Measurements from ENCODE around the gene PRDM16. TPM values are rescaled to one million over a fixed set of nuclear protein-coding genes. Genes with fewer than 3 reads are reported as not detected.

Gene PRDM16
- total RNA-seq, 4 donors from 2014 or later = 5.9 to 41.7 (median 11.2) TPM

- peak overlapping the region; percentile 53 to 94 (median 87) for H3K27ac ChIP-seq
- no peak overlapping the region for H3K4me3 ChIP-seq
- H3K9me3 ChIP-seq = no peaks in the 10 kb centered on the region
- H3K27me3 ChIP-seq = peaks cover 0 to 4% of the 10 kb centered on the region in 2 donors
- H3K36me3 ChIP-seq = no peaks in the 10 kb centered on the region
- TF ChIP-seq POLR2A (IDR thresholded peaks at IDR 0.05) (no peak), CTCF (IDR thresholded peaks at IDR 0.05) (peak in 1 of 5 experiments; percentile 15)
- DNase-seq (ENCODE audit: low spot score in 2 of 2) = no peak
- H3K4me1 ChIP-seq = peaks cover 0 to 99% (median 47%) of the 10 kb centered on the region in 4 donors
- WGBS, 2 donors = 57 to 72% methylated on average over 13 of the region's 13 CpGs
Observed at GRCh38 chr1:3130268-3130667, 61.3 kb downstream of the PRDM16 start.

- no peak for TF ChIP-seq CTCF (IDR thresholded peaks at IDR 0.05)
- TF ChIP-seq POLR2A (IDR thresholded peaks at IDR 0.05) = no peak
- TF ChIP-seq EP300 (IDR thresholded peaks at IDR 0.05) = no peak
- Histone ChIP-seq H3K4me3 (no peak overlapping the region), H3K36me3 (no peaks in the 10 kb centered on the region), H3K4me1 (peaks cover 0 to 97% (median 37%) of the 10 kb centered on the region in 4 donors), H3K9me3 (no peaks in the 10 kb centered on the region), H3K27me3 (peaks cover 0 to 7% of the 10 kb centered on the region in 2 donors), H3K27ac (peak overlapping the region in 3 of 4 donors; percentile 14 to 94 (median 90))
- DNase-seq (ENCODE audit: low spot score in 2 of 2) = no peak
- 65 to 66% methylated on average over 12 of the region's 12 CpGs for WGBS, 2 donors
Observed at GRCh38 chr1:3132660-3133059, 63.7 kb downstream of the PRDM16 start.

GRCh38 chr1:3133686-3134085, 64.7 kb downstream of the PRDM16 start:
- 29 to 32% methylated on average over 12 of the region's 12 CpGs for WGBS, 2 donors
- Histone ChIP-seq H3K27ac (peak overlapping the region; percentile 73 to 94 (median 82)), H3K36me3 (no peaks in the 10 kb centered on the region), H3K27me3 (peaks cover 0 to 7% of the 10 kb centered on the region in 2 donors), H3K4me1 (peaks cover 0 to 95% (median 36%) of the 10 kb centered on the region in 4 donors), H3K9me3 (no peaks in the 10 kb centered on the region), H3K4me3 (peak overlapping the region in 1 of 4 donors; percentile 25)
- no peak for DNase-seq (ENCODE audit: low spot score in 2 of 2)
- TF ChIP-seq EP300 (IDR thresholded peaks at IDR 0.05) (peak in 1 of 2 donors; percentile 6), CTCF (IDR thresholded peaks at IDR 0.05) (no peak)

- H3K4me3 ChIP-seq = peak overlapping the region in 2 of 4 donors; percentile 3 to 25
- no peak for TF ChIP-seq POLR2A (IDR thresholded peaks at IDR 0.05)
- TF ChIP-seq EP300 (IDR thresholded peaks at IDR 0.05) = no peak
- no peak for TF ChIP-seq CTCF (IDR thresholded peaks at IDR 0.05)
- 47 to 52% methylated on average over 32 to 36 of the region's 36 CpGs for WGBS, 2 donors
Observed at GRCh38 chr1:3134381-3135072, 65.5 kb downstream of the PRDM16 start.

GRCh38 chr1:3135073-3135702, 66.2 kb downstream of the PRDM16 start:
- Histone ChIP-seq H3K4me3 (peak overlapping the region in 2 of 4 donors; percentile 3 to 25), H3K4me1 (peaks cover 0 to 93% (median 24%) of the 10 kb centered on the region in 4 donors), H3K27ac (peak overlapping the region; percentile 73 to 94 (median 82)), H3K27me3 (peaks cover 0 to 7% of the 10 kb centered on the region in 2 donors), H3K9me3 (no peaks in the 10 kb centered on the region), H3K36me3 (no peaks in the 10 kb centered on the region)
- DNase-seq (ENCODE audit: low spot score in 2 of 2) = no peak
- 51 to 54% methylated on average over 25 to 26 of the region's 29 CpGs for WGBS, 2 donors
- TF ChIP-seq EP300 (IDR thresholded peaks at IDR 0.05) = no peak
- TF ChIP-seq POLR2A (IDR thresholded peaks at IDR 0.05) = no peak
- no peak for TF ChIP-seq CTCF (IDR thresholded peaks at IDR 0.05)

More at GRCh38 chr1:3134381-3135072, 65.5 kb downstream of the PRDM16 start:
- Histone ChIP-seq H3K27me3 (peaks cover 0 to 7% of the 10 kb centered on the region in 2 donors), H3K27ac (peak overlapping the region; percentile 73 to 94 (median 82)), H3K4me1 (peaks cover 0 to 93% (median 29%) of the 10 kb centered on the region in 4 donors), H3K9me3 (no peaks in the 10 kb centered on the region), H3K36me3 (no peaks in the 10 kb centered on the region)
- DNase-seq (ENCODE audit: low spot score in 2 of 2) = no peak
